EH (cell line): Measurements from ENCODE around the gene IL1A.

ENCODE experiments used
- DNase-seq: peaks from one replicate; pipeline ENCODE4 v3.0.0-alpha.2; 2015; ENCODE audit warnings: low read depth

The IL1A gene

GRCh38 chr2:112792419-112792818 lies 8.1 kb upstream of the IL1A start:
- no peak for DNase-seq

GRCh38 chr2:112791693-112792230 lies 7.5 kb upstream of the IL1A start:
- no peak for DNase-seq

GRCh38 chr2:112791019-112791418 lies 6.7 kb upstream of the IL1A start:
- no peak for DNase-seq

GRCh38 chr2:112790305-112790704 lies 6.0 kb upstream of the IL1A start:
- DNase-seq: no peak

GRCh38 chr2:112789186-112789585 lies 4.9 kb upstream of the IL1A start:
- no peak for DNase-seq

GRCh38 chr2:112788653-112789052 lies 4.4 kb upstream of the IL1A start:
- no peak for DNase-seq

GRCh38 chr2:112787729-112788393 lies 3.6 kb upstream of the IL1A start:
- DNase-seq: no peak

- DNase-seq: no peak
Observed at GRCh38 chr2:112787294-112787693, 3.0 kb upstream of the IL1A start.

- DNase-seq: no peak
Observed at GRCh38 chr2:112783187-112783714, 1.0 kb downstream of the IL1A start.

GRCh38 chr2:112782234-112782799 lies 2.0 kb downstream of the IL1A start:
- no peak for DNase-seq

GRCh38 chr2:112779598-112779997 lies 4.7 kb downstream of the IL1A start:
- DNase-seq: no peak

GRCh38 chr2:112777036-112777435 lies 7.3 kb downstream of the IL1A start:
- DNase-seq: no peak

- no peak for DNase-seq
Observed at GRCh38 chr2:112776113-112776512, 8.2 kb downstream of the IL1A start.

GRCh38 chr2:112774536-112775285 lies 9.6 kb downstream of the IL1A start:
- no peak for DNase-seq

- no peak for DNase-seq
Observed at GRCh38 chr2:112773556-112773955, 10.7 kb downstream of the IL1A start.

- no peak for DNase-seq
Observed at GRCh38 chr2:112772911-112773475, 11.3 kb downstream of the IL1A start.

GRCh38 chr2:112772322-112772721 lies 12.0 kb downstream of the IL1A start:
- no peak for DNase-seq

GRCh38 chr2:112768432-112768831 lies 15.9 kb downstream of the IL1A start:
- peak; percentile 60 for DNase-seq

GRCh38 chr2:112767693-112768330 lies 16.5 kb downstream of the IL1A start:
- peak; percentile 16 for DNase-seq

- no peak for DNase-seq
Observed at GRCh38 chr2:112765251-112765650, 19.0 kb downstream of the IL1A start.

GRCh38 chr2:112764071-112765044 lies 19.9 kb downstream of the IL1A start, which contains the start of gene CKAP2L:
TSS of gene CKAP2L (minus strand) at chr2:112764609. CDS start at chr2:112764598, 11 bp downstream.
- peak; percentile 99 for DNase-seq
